RWPE2 (cell line): ENCODE results near the gene PDIA5.

Source experiments
- ATAC-seq: fragments of 200-7000 bp; cut with Tn5 transposase; 3 replicates; pipeline ENCODE4 v1.9.1; 2021; ENCODE audit warnings: low read depth
- DNase-seq: peaks from one replicate; pipeline ENCODE4 v3.0.0-alpha.2; 2020; ENCODE audit warnings: low spot score
- H3K27ac ChIP-seq: fragments of 450-650 bp; 2 replicates; pipeline ENCODE4 v1.5.1; 2017; ENCODE audit warnings: mild to moderate bottlenecking; ENCODE audit not compliant: poor library complexity, severe bottlenecking
- H3K27me3 ChIP-seq: fragments of 250-450 bp; sonication (Bioruptor Pico); 2 replicates; pipeline ENCODE4 v1.5.1; 2021; ENCODE audit warnings: mild to moderate bottlenecking, moderate library complexity; ENCODE audit not compliant: insufficient read depth, poor library complexity, severe bottlenecking
- H3K36me3 ChIP-seq: fragments of 250-450 bp; sonication (Bioruptor Pico); 2 replicates; pipeline ENCODE4 v1.5.1; 2020; ENCODE audit warnings: low read depth, mild to moderate bottlenecking, moderate library complexity
- H3K4me1 ChIP-seq: fragments of 250-450 bp; sonication (Bioruptor Pico); 2 replicates; pipeline ENCODE4 v1.5.1; 2021; ENCODE audit warnings: mild to moderate bottlenecking, moderate library complexity; ENCODE audit not compliant: insufficient read depth, poor library complexity, severe bottlenecking
- H3K4me3 ChIP-seq: fragments of 250-450 bp; sonication (Bioruptor Pico); 2 replicates; pipeline ENCODE4 v1.5.1; 2021; ENCODE audit warnings: mild to moderate bottlenecking, moderate library complexity; ENCODE audit not compliant: severe bottlenecking
- H3K9me3 ChIP-seq: fragments of 250-450 bp; sonication (Bioruptor Pico); 2 replicates; pipeline ENCODE4 v1.5.1; 2021; ENCODE audit warnings: mild to moderate bottlenecking, moderate library complexity; ENCODE audit not compliant: severe bottlenecking
- CTCF ChIP-seq: fragments of 450-650 bp; IDR thresholded peaks from one replicate; pipeline ENCODE4 v1.5.1; 2017; ENCODE audit warnings: mild to moderate bottlenecking, moderate library complexity; ENCODE audit not compliant: poor library complexity, severe bottlenecking

PDIA5 gene

GRCh38 chr3:123100193-123100776 is 33.5 kb downstream of the PDIA5 start:
- ATAC-seq (no peak), DNase-seq (no peak)
- TF ChIP-seq CTCF = no peak
- Histone ChIP-seq H3K4me3 (no peak overlapping the region), H3K4me1 (no peaks in the 10 kb centered on the region), H3K36me3 (peaks cover 77% of the 10 kb centered on the region), H3K27me3 (no peaks in the 10 kb centered on the region), H3K27ac (no peak overlapping the region), H3K9me3 (no peaks in the 10 kb centered on the region)

GRCh38 chr3:123102249-123102648 is 35.4 kb downstream of the PDIA5 start:
- no peak for ATAC-seq

GRCh38 chr3:123102826-123103225 is 36.0 kb downstream of the PDIA5 start:
- DNase-seq (no peak), ATAC-seq (no peak)
- peaks cover 82% of the 10 kb centered on the region for H3K36me3 ChIP-seq
- H3K9me3 ChIP-seq = no peaks in the 10 kb centered on the region
- H3K4me1 ChIP-seq = no peaks in the 10 kb centered on the region
- no peaks in the 10 kb centered on the region for H3K27me3 ChIP-seq
- TF ChIP-seq CTCF = no peak
- H3K4me3 ChIP-seq = no peak overlapping the region
- no peak overlapping the region for H3K27ac ChIP-seq

More at GRCh38 chr3:123102249-123102648, 35.4 kb downstream of the PDIA5 start:
- H3K9me3 ChIP-seq = no peaks in the 10 kb centered on the region
- peaks cover 82% of the 10 kb centered on the region for H3K36me3 ChIP-seq
- no peak overlapping the region for H3K4me3 ChIP-seq
- H3K27me3 ChIP-seq = no peaks in the 10 kb centered on the region
- DNase-seq = no peak
- TF ChIP-seq CTCF = no peak
- H3K4me1 ChIP-seq = no peaks in the 10 kb centered on the region
- H3K27ac ChIP-seq = no peak overlapping the region

- DNase-seq (no peak), ATAC-seq (peak; percentile 78)
- H3K36me3 ChIP-seq = peaks cover 77% of the 10 kb centered on the region
Measured at GRCh38 chr3:123104550-123104949, 37.7 kb downstream of the PDIA5 start.

More at GRCh38 chr3:123104550-123104949, 37.7 kb downstream of the PDIA5 start:
- Histone ChIP-seq H3K4me3 (no peak overlapping the region), H3K9me3 (no peaks in the 10 kb centered on the region), H3K27ac (no peak overlapping the region), H3K4me1 (no peaks in the 10 kb centered on the region), H3K27me3 (no peaks in the 10 kb centered on the region)
- TF ChIP-seq CTCF = no peak
